DMS114 treated with DMSO at 0.1 percent for 48 hours (cell line): ENCODE data around the gene LRRTM4.

Experiments used
- DNase-seq: peaks from one replicate; lab custom pipeline; 2025; ENCODE audit not compliant: unreplicated experiment; lab: John Stamatoyannopoulos, UW

The LRRTM4 gene

DNA sequence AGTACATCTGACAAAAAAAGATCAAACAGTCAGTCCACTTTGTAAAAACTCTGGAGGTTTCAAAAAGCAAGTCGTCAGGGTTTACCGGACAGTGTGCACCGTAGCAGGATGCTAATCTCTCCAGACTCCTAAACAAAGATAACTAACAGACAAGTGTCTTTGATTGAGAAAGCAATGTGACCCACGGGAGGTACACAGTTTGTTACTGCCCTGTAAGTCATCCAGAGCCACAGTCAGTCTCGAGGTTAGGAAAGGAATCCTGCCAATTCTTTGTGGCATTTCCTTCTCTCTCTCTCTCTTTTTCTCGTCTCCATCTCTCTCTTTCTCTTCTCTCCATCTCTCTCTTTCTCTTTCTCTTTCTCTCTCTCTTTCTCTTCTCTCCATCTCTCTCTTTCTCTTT, 42.8 kb downstream of the LRRTM4 start:
- no peak for DNase-seq

DNA sequence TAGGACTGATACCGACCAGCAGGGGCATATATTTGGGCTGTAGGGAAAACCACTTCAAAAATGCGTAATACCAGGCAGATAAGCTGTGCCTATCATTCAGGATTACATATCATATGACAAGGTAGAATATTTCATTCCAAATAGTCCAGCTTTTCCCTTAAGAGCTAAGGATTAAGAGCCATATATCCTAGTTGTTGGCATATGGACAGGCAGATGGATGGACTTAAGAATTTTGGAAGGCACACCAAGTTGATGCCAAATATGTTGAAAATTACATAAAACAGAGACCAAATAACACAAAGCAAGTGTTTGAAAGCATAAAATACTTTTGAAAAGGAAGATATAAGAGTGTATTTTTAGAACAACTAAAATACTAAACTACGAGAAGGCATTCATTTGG, 52.1 kb downstream of the LRRTM4 start:
- DNase-seq, result no peak

DNA sequence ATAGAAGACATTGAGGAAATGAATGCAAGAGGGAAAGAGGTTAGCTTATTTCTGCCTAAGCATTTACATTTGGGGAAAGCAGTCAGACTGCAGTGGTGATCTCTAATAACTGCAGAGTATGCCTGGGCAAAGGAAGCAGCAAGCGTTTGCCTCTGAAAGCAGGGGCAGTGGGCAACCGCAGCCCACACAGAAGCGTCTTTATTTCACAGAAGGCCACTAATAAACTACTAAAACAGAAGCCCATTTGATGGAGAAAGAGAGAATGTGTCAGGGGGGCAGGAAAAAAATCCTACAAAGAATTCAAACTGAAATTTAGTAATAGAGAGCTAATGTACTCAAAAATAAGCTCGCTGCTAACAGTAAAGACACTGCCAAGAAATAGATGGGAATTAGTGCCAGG, 53.1 kb downstream of the LRRTM4 start:
- DNase-seq, result no peak

DNA sequence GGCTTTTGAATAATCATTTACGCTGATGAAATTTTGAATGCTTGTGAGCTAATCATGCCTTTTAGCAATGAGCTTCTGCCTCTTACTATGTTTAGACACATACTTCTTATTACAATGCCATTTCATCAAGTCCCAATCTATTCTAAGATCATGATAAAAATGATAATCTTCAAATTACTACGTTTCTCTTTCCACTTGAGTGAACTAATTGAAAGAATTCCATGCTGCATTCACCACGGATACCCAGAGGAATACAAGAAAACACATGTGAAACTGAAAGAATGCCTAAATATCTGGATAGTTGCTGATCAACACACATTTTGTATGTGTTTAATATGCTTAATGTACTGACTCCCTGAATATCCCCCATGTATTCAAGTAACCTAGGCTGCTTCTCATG, 62.3 kb downstream of the LRRTM4 start:
- DNase-seq, result no peak

DNA sequence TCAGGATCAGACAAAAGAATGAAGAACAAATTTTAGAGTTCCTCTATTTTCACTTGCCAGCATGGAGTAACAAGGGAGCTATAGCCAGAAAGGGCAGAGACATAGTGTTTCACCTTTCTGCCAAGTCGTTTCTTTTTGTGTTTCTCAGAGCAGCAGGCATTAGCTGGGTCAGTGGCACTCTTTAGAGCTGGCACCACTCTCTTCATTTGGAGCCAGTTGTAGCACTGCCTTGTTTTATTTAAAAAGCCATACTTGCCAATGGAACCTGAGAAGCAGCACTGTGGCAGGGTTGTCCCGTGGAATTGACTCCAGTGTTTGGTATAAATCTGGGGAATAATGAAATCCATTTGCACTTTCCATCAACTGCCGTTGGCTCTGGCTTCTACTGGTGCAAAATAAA, 64.0 kb downstream of the LRRTM4 start:
- DNase-seq, result no peak

DNA sequence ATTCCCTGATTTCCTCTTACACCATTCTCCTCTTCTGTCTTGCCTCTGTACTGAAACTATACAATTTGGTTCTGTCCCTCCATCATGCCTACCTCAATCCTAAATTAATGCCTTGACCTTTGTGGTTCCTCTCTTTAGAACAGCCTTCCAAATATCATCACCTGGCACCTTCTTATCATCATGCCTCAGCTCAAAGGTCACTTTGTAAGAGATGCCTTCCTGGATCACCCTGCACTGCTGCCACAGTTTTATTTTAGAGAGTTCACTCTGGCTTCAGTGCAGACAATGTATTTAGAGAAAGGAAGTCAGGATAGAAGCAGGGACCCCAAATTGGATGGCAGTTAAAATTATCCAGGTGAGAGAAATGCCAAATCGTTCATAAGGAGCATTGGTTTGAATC, 64.5 kb downstream of the LRRTM4 start:
- DNase-seq, result no peak

DNA sequence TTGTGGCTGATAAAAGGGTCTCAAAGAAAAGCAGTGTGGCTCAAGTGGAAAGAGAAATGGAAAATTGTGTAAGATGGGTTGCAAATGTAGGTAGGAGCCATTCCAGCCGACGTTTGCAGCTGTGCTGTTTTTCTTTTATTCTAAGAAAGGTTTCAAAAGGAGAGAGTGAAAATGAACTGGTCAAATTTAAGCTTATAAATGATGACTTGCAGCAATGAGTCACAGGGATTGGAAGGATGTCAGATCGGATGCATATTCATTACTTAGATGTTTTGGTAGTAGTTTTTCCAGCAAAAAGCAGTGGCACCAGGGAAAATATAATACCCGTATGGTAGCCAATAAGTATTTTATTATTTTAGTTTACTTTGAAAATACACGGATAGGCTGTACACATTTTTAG, 79.1 kb downstream of the LRRTM4 start:
- DNase-seq, result no peak

DNA sequence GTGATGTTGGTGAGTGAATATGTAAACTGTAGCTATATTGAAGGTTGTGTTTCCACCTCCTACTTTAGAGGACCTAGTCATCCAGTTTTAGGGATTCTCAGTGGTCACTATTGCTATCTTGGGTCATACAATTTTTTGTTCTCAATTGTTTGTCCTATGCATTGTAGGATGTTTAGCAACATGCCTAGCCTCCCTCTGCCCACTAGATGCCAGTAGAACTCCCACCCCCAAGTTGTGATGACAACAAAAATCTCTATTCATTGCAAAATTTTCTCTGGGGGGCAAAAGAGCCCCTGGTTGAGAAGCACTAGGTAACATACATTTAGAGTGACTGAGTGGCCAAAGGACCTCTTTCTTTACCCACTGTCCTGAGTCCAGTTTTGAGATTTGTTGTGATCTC, 87.3 kb downstream of the LRRTM4 start:
- no peak for DNase-seq

DNA sequence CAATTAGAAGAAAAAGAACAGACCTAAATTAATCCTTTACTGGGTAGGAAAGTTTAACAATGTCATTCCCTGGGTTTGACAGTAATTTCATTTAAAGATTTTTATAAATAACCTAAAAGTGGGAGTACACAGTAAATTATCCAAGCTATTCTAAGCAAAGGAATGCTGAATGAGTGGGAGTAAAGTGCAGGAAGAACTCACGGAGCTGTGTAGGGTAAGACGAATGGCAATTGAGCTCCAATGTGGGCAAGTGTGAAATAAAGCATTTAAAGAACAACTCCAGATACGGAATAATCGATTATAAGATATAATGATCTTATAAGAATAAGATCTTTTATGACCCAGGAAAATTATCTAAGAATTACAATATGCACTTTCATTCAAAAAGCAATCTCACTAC, 93.2 kb downstream of the LRRTM4 start:
- no peak for DNase-seq

DNA sequence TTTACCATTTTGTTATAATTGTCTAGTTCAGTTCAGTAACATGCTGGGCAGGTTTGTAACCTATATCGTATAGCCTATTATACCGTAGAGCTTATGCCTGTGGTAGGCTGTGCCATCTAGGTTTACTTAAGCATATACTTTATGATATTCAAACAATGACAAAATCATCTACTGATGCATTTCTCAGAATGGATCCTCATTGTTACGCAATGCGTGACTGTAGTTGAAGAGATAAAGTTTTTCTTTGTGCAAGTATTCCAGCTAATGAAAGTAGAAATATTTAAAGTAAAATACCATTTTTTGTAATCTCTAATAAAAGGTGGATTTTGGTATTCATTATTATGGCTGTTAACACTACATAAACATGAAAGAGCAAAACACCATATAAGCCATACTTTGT, 100.2 kb downstream of the LRRTM4 start:
- no peak for DNase-seq

DNA sequence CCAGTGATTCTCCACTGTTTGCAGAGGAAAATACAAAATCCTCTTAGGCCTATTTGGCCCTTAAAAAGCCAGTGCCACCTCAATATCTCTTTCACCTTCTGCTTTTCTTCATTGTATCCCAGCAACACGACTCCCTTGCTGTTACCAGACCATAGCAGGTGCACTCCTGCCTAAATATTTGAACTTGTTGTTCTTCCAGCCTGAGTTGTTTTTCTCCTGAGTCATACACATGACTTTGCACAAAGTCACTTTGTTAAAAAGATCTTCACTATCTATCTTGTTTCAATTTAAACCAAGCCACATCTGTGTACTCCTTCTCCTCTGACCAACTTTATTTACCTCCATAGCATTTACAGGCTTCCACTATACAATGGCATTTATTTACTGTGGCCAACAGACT, 103.6 kb downstream of the LRRTM4 start:
- no peak for DNase-seq

DNA sequence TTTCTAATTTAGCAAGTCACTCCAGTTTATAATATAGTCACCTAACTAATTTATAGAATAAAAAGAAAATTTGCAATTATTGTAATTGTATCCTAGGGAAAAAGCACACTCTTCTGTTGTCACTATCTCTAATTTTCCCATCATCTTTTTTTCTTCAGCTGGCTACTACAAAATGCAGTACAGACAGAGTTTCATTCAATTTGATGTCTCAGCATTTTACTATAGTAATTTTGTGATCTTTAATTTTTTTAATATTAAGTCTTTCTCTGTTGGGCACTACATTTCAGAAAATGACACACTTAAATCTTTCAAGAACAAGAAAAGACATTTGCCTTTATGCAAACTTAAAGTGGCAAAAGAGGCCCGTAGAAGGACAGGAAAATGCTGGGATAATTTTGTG, 118.0 kb downstream of the LRRTM4 start:
- no peak for DNase-seq

DNA sequence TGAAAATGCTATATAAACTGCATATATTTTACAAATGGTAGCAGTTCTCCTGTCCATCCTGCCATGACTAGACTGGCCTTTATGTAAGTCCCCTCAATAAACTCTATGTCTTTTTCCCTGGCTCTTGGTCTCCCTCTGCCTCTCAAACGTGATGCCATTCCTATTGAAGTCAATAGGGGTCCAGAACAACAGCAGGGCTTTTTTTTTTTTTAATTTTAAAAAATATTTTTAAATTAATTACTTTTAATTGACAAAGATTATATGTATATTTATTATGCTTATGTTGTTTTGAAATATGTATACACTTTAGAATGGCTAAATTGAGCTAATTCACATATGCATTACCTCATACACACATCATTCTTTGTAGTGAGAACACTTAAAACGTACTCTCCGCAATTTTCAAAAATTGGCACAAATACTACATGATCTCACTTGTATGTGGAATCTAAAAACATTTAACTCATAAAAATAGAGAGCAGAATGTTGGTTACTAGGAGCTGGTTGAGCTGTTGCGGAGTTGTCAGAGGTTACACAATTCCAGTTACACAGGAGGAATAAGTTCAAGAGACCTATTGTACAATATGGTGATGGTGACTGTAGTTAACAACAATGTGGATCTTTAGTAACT, 123.1 kb downstream of the LRRTM4 start:
- DNase-seq, result no peak

DNA sequence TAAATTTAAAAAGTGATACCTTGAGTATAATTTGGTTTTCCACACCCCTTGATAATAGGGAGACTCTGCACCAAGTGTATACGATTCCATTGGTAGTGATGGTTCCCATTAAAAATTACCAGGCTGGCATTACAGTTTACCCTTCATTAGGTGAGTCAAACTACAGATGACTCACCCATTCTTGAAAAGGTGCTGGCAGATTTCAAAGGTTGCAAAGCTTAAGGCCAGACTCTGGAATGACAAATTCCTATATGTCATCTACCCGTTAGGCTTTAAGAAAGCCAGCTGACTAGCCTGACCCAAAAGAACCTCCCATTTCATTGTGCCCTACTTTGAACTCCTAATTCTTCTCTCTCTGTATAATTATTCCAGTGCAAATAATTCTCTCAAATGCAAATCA, 124.4 kb downstream of the LRRTM4 start:
- no peak for DNase-seq

DNA sequence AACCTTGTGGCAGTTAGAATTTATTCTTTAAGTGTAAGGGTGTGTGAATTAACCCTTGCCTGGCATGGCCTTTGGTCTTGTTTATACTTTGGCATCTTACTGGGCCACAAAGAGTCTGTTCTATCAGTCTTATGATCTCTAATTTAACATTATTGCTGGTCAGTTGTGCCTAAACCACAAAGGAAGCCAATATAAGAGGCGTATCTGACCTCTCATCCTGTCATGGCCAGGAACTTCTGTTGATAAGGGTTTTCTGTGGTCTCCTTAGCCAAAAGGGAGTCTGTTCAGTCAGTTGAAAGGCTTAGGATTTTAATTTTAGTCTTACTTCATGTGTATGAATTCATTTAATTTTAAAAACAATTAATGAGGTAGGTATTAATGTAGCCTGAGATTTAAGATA, 127.2 kb downstream of the LRRTM4 start:
- DNase-seq, result no peak

DNA sequence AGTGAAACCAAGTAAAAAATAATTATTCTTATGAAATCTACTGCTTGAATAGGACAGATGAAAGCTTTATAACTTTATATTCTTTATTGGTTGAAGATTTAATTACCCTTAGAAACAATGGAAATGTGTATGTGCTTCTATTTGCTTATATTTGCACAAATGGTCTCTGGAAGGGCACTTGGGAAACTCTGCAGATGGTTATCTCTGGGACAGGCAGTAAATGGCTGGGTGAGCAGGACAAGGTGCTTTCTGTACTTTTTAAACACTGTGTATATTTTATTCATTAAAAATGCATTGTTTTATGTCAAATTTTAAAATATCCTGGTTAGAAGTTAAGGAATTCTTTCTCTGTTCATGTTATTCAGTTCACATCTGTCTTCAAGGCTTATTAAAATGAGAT, 131.1 kb downstream of the LRRTM4 start:
- no peak for DNase-seq

DNA sequence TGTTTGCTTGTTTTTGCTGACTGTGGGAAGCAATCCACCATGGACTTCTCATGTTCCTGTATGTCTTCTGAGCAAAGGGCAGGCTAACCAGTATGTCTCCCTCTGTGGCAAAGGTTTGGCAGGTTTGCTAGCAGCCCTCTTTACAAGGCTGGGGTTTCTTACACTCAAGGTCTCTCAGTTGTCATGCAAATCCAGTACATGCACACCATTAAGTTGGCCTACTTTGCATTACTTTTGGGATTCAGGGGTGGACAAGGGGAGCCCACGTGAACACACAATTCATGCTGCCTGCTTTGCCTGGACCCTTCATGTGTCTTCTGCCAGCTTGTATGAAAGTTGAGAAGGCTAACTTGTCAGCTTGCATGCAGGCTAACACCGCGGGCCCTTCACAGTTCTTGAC, 134.9 kb downstream of the LRRTM4 start:
- DNase-seq, result no peak

DNA sequence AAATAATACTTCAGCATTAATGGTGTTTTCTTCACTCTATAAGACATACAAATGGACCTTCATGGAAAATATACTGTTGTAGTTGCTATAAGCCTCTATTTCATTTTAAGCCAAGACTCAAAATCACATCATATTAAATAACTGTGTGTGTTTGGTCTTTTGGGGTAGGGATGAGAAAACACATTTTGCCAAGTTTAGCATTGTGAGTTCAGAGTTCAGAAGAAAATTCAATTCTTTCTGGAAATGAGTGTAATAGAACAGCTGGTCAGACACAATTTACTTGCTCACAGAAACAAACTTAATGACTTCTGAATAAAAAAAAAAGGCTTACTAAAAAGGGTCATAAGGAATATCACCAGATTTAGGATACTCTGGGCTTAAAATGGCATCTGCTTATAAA, 149.5 kb downstream of the LRRTM4 start:
- DNase-seq, result no peak

DNA sequence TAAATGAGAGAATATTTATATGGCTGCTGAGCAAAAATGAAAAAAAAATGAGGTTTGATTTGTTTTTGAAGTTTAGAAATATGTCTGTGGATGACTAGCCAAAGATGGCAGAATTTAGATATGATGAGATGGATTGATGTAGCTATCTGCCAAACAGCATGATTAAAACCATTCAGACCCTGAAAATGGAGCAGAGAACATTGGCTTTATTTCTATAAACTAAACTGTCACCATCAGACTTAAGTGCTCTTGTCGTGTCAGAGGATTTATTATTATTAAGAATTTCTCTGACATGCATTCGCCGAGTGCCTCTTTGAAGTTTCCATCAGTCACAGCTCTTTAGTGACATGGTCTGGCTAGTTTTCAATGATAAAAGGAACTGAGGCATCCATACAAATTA, 151.7 kb downstream of the LRRTM4 start:
- no peak for DNase-seq

DNA sequence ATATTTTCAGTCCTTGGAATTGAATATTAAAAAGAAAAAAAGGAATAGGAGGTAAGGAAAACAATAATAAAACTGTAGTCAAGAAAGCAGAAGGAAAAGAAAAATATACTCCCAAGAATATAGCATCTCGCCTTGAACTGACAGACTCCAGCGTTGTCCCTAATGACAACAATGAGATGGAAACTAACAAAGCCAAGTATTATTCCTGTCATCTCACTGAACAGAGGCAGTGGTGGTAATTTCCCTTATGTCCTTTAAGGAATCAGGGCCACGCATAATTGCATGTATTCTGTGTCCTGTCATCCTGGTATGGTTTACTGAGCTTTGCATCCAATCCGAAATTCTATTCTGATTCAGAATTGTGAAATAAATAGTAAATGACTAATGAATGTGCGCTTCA, 158.9 kb downstream of the LRRTM4 start:
- DNase-seq, result no peak

DNA sequence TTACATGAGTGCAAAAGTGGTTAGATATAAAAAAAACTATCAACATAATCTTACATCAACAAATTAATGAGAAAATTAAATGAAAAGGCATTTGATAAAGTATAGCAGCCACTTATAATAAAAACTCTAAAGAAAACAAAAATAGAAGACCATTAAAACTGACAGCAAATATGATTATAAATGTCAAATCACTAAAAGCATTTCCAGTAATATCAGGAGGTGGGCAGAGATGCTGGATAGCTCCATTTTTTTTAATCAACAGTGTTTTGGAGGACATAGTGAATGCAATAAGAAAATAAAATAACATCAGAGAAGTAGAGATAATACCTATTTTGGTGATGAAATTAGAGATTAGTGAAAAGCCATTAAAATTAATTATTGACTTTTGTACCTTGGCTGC, 173.4 kb downstream of the LRRTM4 start:
- DNase-seq, result no peak

DNA sequence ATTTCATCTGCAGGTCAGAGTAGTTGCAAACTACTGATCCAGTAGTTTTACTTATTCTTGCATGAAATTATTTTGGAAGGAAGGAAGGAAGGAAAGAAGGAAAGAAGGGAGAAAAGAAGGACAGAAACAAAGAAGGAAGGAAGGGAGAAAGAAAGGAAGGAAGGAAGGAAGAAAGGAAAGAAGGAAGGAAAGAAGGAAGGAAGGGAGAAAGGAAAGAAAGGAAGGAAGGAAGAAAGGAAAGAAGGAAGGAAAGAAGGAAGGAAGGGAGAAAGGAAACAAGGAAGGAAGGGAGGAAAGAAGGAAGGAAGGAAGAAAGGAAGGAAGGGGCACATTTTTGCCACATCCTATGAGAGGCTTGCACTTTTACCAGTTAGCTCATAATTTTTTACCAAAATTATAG, 186.2 kb downstream of the LRRTM4 start:
- no peak for DNase-seq

DNA sequence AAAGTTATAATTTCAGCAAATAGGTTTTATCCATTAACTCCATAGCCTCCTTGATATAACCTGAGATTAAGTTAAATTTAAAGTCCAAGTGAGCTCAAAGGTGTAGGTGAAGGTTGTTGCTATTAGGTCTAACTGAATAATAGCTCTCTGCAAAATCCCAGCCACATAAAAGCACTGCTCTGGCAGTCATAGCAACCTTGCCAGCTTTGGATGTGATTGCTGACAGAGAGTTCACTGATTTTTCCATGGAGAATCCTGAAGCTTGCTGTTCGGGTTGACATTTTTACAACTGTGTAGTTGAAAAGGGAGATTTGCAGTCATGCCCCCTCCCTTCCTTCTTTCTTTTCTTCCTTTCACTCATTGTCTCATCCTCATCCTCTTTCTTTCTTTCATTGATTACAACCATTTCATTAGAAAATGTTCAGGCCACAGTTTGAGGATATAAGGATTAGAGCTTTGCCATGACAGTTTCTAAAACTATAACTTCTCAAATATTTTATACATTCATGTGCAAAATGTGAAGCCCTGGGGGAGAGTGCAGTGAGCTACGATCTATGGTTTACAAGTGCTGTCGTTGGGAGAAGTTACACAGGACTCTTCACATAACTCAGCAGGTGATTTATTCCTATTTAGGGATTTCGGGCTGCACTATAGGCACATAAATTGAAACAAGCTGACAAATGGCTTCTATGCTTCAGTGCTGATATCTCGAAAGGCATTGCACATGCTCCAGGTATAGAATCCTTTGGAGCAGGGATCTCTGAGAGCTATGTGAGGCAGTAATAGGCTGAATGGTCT, 193.8 kb downstream of the LRRTM4 start:
- no peak for DNase-seq
